GM23338 (cell line): ENCODE results near the gene ZNF774.

ENCODE experiments used
- EZH2 ChIP-seq: fragments of 200-600 bp; sonication (generic); IDR thresholded peaks from one replicate; pipeline ENCODE4 v1.8.0; 2017; ENCODE audit warnings: antibody characterized with exemption, mild to moderate bottlenecking, low read depth; ENCODE audit not compliant: unreplicated experiment
- NANOG ChIP-seq: IDR thresholded peaks from 2 replicates; pipeline ENCODE4 v1.6.1; 2016; ENCODE audit warnings: antibody characterized with exemption, borderline replicate concordance
- POLR2AphosphoS5 ChIP-seq: IDR thresholded peaks from 2 replicates; pipeline ENCODE4 v1.6.1; 2016; ENCODE audit warnings: antibody characterized with exemption, low read depth
- TF ChIP-seq, protein P1 (sequence below), 2 experiments: fragments of 200-600 bp in 1 of 2; sonication (generic) in 1 of 2; conservative IDR thresholded peaks; 2 replicates each; pipeline versions ENCODE4 v1.5.1 to v1.6.1; 2016 to 2017; ENCODE audit warnings: antibody characterized with exemption in 2 of 2, low read depth in 2 of 2, mild to moderate bottlenecking in 2 of 2, moderate library complexity in 1 of 2

DNA sequence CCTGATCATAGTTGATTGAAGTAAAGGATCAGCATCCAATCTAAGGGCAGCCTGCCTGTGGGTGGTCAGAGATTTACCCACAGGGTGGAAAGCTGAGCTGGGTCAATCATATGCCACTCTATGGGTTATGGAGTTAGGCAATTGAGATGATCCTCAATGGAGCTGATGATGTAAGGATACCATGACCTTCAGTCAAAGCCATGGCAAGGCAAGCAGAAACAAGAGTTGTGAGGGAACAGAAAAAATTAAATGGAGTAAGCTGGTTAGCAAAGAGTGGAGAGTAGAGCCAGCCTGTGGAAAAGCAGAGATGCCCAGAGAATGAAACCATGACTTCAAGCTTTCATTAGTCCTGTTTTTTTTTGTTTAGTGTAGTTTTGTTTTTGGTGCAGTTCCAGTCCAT, 30.2 kb downstream of the ZNF774 start:
- TF ChIP-seq, protein P1, sequence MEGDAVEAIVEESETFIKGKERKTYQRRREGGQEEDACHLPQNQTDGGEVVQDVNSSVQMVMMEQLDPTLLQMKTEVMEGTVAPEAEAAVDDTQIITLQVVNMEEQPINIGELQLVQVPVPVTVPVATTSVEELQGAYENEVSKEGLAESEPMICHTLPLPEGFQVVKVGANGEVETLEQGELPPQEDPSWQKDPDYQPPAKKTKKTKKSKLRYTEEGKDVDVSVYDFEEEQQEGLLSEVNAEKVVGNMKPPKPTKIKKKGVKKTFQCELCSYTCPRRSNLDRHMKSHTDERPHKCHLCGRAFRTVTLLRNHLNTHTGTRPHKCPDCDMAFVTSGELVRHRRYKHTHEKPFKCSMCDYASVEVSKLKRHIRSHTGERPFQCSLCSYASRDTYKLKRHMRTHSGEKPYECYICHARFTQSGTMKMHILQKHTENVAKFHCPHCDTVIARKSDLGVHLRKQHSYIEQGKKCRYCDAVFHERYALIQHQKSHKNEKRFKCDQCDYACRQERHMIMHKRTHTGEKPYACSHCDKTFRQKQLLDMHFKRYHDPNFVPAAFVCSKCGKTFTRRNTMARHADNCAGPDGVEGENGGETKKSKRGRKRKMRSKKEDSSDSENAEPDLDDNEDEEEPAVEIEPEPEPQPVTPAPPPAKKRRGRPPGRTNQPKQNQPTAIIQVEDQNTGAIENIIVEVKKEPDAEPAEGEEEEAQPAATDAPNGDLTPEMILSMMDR (conservative IDR thresholded peaks at IDR 0.05; ENCODE audit: low read depth in 2 of 2), result no peak
- TF ChIP-seq EZH2 (no peak), POLR2AphosphoS5 (no peak), NANOG (no peak)
